Mammary epithelial cell (primary cell): ENCODE results near the gene GARRE1.

Source experiments
- CTCF ChIP-seq, 2 donors: IDR thresholded peaks in 1 of 2; conservative IDR thresholded peaks in 1 of 2; 2 replicates each; pipeline ENCODE4 v1.5.1; 2011 to 2012; ENCODE audit warnings: inconsistent platforms in 2 of 2, low read length in 2 of 2, mild to moderate bottlenecking in 2 of 2, control low read depth in 1 of 2, low read depth in 1 of 2; ENCODE audit not compliant: insufficient read depth in 1 of 2; ENCODE audit errors: extremely low read depth in 1 of 2
- EZH2 ChIP-seq: IDR thresholded peaks from 2 replicates; pipeline ENCODE4 v1.6.1; 2012; ENCODE audit warnings: low read length, inconsistent platforms, borderline replicate concordance

- TF ChIP-seq CTCF (conservative IDR thresholded peaks at IDR 0.05 in 1 of 2, IDR thresholded peaks at IDR 0.05 in 1 of 2; ENCODE audit: extremely low read depth in 1 of 2, insufficient read depth in 1 of 2, low read depth in 1 of 2, low read length in 2 of 2) (no peak), EZH2 (no peak)
Measured at GRCh38 chr19:34275705-34276104, 21.4 kb downstream of the GARRE1 start.
